K562 (cell line): ENCODE data around the gene SH3BGRL2. TPM values are rescaled to one million over a fixed set of nuclear protein-coding genes. Genes with fewer than 3 reads are reported as not detected.

Experiments used
- CBFA2T3 ChIP-seq: fragments of 450-650 bp; IDR thresholded peaks from 2 replicates; pipeline ENCODE4 v1.6.1; 2017
- FIP1L1 ChIP-seq: fragments of 200-400 bp; formaldehyde crosslinking; IDR thresholded peaks from 2 replicates; pipeline ENCODE4 v1.6.1; 2018; ENCODE audit warnings: mild to moderate bottlenecking, low read depth, low read length; ENCODE audit not compliant: poor library complexity, severe bottlenecking
- GABPA ChIP-seq: fragments of 200-800 bp; sonication (Bioruptor generic); conservative IDR thresholded peaks from 2 replicates; pipeline ENCODE4 v1.6.1; 2016; ENCODE audit warnings: low read depth, missing genetic modification characterization, missing compliant biosample characterization
- HDAC2 ChIP-seq: fragments of 450-650 bp; IDR thresholded peaks from 2 replicates; pipeline ENCODE4 v1.6.1; 2016; ENCODE audit warnings: mild to moderate bottlenecking
- HNRNPLL ChIP-seq: fragments of 200-400 bp; formaldehyde crosslinking; IDR thresholded peaks from 2 replicates; pipeline ENCODE4 v1.6.1; 2017; ENCODE audit warnings: low read length, low read depth, mild to moderate bottlenecking; ENCODE audit not compliant: poor library complexity, severe bottlenecking
- HNRNPUL1 ChIP-seq: fragments of 200-400 bp; formaldehyde crosslinking; IDR thresholded peaks from 2 replicates; pipeline ENCODE4 v1.6.1; 2017; ENCODE audit warnings: low read length
- MED1 ChIP-seq: sonication (generic); formaldehyde crosslinking; IDR thresholded peaks from 2 replicates; pipeline ENCODE4 v1.8.1; 2023; ENCODE audit warnings: missing genetic modification reagents, borderline replicate concordance
- MLLT1 ChIP-seq, 2 experiments: fragments of 450-650 bp; IDR thresholded peaks; 2 replicates each; pipeline ENCODE4 v1.6.1; 2016
- SNIP1 ChIP-seq: fragments of 450-650 bp; IDR thresholded peaks from 2 replicates; pipeline ENCODE4 v1.7.1; 2017; ENCODE audit warnings: low read depth, mild to moderate bottlenecking
- STAT5B ChIP-seq: fragments of 250-450 bp; sonication (Bioruptor Pico); IDR thresholded peaks from 2 replicates; pipeline ENCODE4 v1.8.0; 2021; ENCODE audit warnings: mild to moderate bottlenecking, inconsistent platforms
- TEAD4 ChIP-seq, 2 experiments: sonication (generic) in 1 of 2; formaldehyde crosslinking in 1 of 2; IDR thresholded peaks; 2 replicates each; pipeline versions ENCODE4 v1.6.1 to v1.8.0; 2012 to 2022; ENCODE audit warnings: borderline replicate concordance in 1 of 2, inconsistent platforms in 1 of 2, low read length in 1 of 2, mild to moderate bottlenecking in 1 of 2, missing genetic modification reagents in 1 of 2
- U2AF1 ChIP-seq: fragments of 200-400 bp; formaldehyde crosslinking; optimal IDR thresholded peaks from 2 replicates; pipeline ENCODE3; 2017; ENCODE audit warnings: mild to moderate bottlenecking, low read depth, low read length, moderate library complexity
- ZNF445 ChIP-seq: fragments of 250-450 bp; sonication (Bioruptor Pico); IDR thresholded peaks from 2 replicates; pipeline ENCODE4 v1.4.0; 2020; ENCODE audit warnings: low read depth, mild to moderate bottlenecking, moderate library complexity
- ZNF75A ChIP-seq: fragments of 450-650 bp; formaldehyde crosslinking; IDR thresholded peaks from 2 replicates; pipeline ENCODE4 v1.4.0; 2020; ENCODE audit warnings: mild to moderate bottlenecking
- polyA plus RNA-seq, 8 experiments: library from polyadenylated mRNA; depleted of rRNA in 4 of 8; stranded (reverse) in 5 of 8; unstranded in 3 of 8; fragments of >200 nt; fragmentation: Nextera tagmentation in 2 of 8; fragmentation: Illumina TruSeq in 1 of 8; extraction: Ambion mirVana in 2 of 8; extraction: Trizol in 1 of 8; gene quantifications; 2 replicates each; pipeline versions ENCODE4 v1.2.1 to v1.2.3, GENCODE V29; 2011 to 2014; ENCODE audit warnings: inconsistent platforms in 1 of 8, missing spikeins in 1 of 8
- total RNA-seq, 7 experiments: library from RNA; depleted of rRNA in 6 of 7; stranded (reverse); fragments of >200 nt in 6 of 7; fragmentation: Illumina TruSeq in 2 of 7; extraction: Trizol in 2 of 7; gene quantifications; 2 replicates each; pipeline versions ENCODE4 v1.2.1 to v1.2.3, GENCODE V29; 2011 to 2021; ENCODE audit warnings: low replicate concordance in 1 of 7
- TF ChIP-seq, protein P1 (sequence below): fragments of 250-450 bp; sonication (Bioruptor Pico); IDR thresholded peaks from 2 replicates; pipeline ENCODE4 v1.5.0; 2021
- TF ChIP-seq, protein P2 (sequence below): sonication (generic); formaldehyde crosslinking; IDR thresholded peaks from 2 replicates; pipeline ENCODE4 v1.5.0; 2020; ENCODE audit warnings: missing genetic modification reagents
- TF ChIP-seq, protein P3 (sequence below), 2 experiments: fragments of 450-650 bp in 1 of 2; sonication (generic) in 1 of 2; formaldehyde crosslinking in 1 of 2; IDR thresholded peaks in 1 of 2; conservative IDR thresholded peaks in 1 of 2; 2 replicates each; pipeline versions ENCODE4 v1.6.1 to v1.8.1; 2016 to 2023; ENCODE audit warnings: mild to moderate bottlenecking in 2 of 2, moderate library complexity in 2 of 2, inconsistent platforms in 1 of 2, missing genetic modification reagents in 1 of 2
- TF ChIP-seq, protein P4 (sequence below): fragments of 250-450 bp; sonication (Bioruptor Pico); IDR thresholded peaks from 2 replicates; pipeline ENCODE4 v1.5.0; 2020; ENCODE audit warnings: mild to moderate bottlenecking, borderline replicate concordance

The SH3BGRL2 gene
- total and polyA plus RNA-seq, 9 of the 15 experiments (the other 6 are each of a cell fraction or from before 2014, with no cell fraction given) = 4.4 to 12.1 (median 7.3) TPM

DNA sequence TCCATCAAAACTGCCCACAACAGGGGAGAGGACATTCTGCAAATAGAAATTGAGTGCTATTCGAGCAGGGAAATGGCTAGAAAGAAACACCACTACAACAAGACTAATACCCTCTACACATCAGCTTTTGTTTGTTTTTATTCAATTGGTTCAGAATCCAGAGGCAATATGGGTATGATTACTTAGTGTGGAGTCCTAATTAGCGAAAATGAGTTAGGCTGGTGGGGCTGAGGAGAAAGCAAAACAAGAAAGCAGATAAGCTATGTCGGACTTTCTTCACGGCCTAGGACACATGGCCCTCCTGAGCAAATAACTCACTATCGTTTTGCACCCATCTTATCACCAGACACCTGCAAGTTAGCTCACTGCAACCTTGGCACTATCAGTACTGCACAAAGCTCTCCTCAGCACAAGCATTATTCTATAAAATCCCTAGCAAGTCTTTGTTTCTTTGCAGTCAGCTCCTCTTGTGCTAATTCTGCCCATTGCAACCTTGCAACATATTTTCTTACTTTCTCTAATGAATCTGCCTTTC is 31.3 kb upstream of the SH3BGRL2 start (continued):
- no peak for TF ChIP-seq GABPA (tag)
- TF ChIP-seq, protein P1, sequence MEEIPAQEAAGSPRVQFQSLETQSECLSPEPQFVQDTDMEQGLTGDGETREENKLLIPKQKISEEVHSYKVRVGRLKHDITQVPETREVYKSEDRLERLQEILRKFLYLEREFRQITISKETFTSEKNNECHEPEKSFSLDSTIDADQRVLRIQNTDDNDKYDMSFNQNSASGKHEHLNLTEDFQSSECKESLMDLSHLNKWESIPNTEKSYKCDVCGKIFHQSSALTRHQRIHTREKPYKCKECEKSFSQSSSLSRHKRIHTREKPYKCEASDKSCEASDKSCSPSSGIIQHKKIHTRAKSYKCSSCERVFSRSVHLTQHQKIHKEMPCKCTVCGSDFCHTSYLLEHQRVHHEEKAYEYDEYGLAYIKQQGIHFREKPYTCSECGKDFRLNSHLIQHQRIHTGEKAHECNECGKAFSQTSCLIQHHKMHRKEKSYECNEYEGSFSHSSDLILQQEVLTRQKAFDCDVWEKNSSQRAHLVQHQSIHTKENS = no peak
- no peak for TF ChIP-seq U2AF1
- TF ChIP-seq ZNF445 (CRISPR knock-in tag) = no peak
- TF ChIP-seq CBFA2T3 = peak; percentile 94
- no peak for TF ChIP-seq ZNF75A (CRISPR knock-in tag)
- 0 out of 2 replicates have a peak, but pooled peaks have one; percentile 44 for TF ChIP-seq HDAC2
- TF ChIP-seq, protein P2, sequence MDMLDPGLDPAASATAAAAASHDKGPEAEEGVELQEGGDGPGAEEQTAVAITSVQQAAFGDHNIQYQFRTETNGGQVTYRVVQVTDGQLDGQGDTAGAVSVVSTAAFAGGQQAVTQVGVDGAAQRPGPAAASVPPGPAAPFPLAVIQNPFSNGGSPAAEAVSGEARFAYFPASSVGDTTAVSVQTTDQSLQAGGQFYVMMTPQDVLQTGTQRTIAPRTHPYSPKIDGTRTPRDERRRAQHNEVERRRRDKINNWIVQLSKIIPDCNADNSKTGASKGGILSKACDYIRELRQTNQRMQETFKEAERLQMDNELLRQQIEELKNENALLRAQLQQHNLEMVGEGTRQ (CRISPR knock-in tag) = no peak
- no peak for TF ChIP-seq FIP1L1
- TF ChIP-seq STAT5B = no peak
- TF ChIP-seq, protein P3, sequence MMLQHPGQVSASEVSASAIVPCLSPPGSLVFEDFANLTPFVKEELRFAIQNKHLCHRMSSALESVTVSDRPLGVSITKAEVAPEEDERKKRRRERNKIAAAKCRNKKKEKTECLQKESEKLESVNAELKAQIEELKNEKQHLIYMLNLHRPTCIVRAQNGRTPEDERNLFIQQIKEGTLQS (IDR thresholded peaks at IDR 0.05) = no peak; the same call in 1 of the 2 replicates
- TF ChIP-seq, protein P3 (CRISPR knock-in tag; conservative IDR thresholded peaks at IDR 0.05) = no peak
- no peak for TF ChIP-seq HNRNPUL1
- no peak for TF ChIP-seq HNRNPLL
- TF ChIP-seq MED1 (CRISPR knock-in tag) = no peak
- TF ChIP-seq, protein P4, sequence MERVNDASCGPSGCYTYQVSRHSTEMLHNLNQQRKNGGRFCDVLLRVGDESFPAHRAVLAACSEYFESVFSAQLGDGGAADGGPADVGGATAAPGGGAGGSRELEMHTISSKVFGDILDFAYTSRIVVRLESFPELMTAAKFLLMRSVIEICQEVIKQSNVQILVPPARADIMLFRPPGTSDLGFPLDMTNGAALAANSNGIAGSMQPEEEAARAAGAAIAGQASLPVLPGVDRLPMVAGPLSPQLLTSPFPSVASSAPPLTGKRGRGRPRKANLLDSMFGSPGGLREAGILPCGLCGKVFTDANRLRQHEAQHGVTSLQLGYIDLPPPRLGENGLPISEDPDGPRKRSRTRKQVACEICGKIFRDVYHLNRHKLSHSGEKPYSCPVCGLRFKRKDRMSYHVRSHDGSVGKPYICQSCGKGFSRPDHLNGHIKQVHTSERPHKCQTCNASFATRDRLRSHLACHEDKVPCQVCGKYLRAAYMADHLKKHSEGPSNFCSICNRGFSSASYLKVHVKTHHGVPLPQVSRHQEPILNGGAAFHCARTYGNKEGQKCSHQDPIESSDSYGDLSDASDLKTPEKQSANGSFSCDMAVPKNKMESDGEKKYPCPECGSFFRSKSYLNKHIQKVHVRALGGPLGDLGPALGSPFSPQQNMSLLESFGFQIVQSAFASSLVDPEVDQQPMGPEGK (CRISPR knock-in tag) = no peak
- peak; percentile 91 for TF ChIP-seq TEAD4 (IDR thresholded peaks at IDR 0.05; ENCODE audit: low read length)
- no peak for TF ChIP-seq TEAD4 (CRISPR knock-in tag; IDR thresholded peaks at IDR 0.05; ENCODE audit: borderline replicate concordance)
- 0 out of 4 replicates have a peak, but pooled peaks of 1 of the 2 experiments have one; percentile 26 for TF ChIP-seq MLLT1 (IDR thresholded peaks at IDR 0.05)
- TF ChIP-seq SNIP1 = no peak
